HG03457 (cell line): Measurements from ENCODE around the gene ADK.
"Not testable (repeated sequence)": the region's sequence is repeated elsewhere in the genome, so short reads cannot be mapped to it uniquely, and the experiment has no call there.

Source experiments
- ATAC-seq: cut with Tn5 transposase; IDR thresholded peaks from one replicate; pipeline ENCODE4 v1.9.1; 2021; ENCODE audit warnings: moderate number of reproducible peaks; ENCODE audit not compliant: unreplicated experiment

Gene ADK

GRCh38 chr10:74474022-74474713, 323.1 kb downstream of the ADK start:
- ATAC-seq = no peak

GRCh38 chr10:74476162-74476706, 325.2 kb downstream of the ADK start:
- not testable (repeated sequence) for ATAC-seq

GRCh38 chr10:74480778-74481177, 329.8 kb downstream of the ADK start:
- no peak for ATAC-seq

- ATAC-seq = no peak
Measured at GRCh38 chr10:74483356-74483755, 332.3 kb downstream of the ADK start.

GRCh38 chr10:74485283-74485682, 334.3 kb downstream of the ADK start:
- no peak for ATAC-seq

- ATAC-seq = no peak
Measured at GRCh38 chr10:74486659-74487058, 335.6 kb downstream of the ADK start.

- ATAC-seq = no peak
Measured at GRCh38 chr10:74488907-74489306, 337.9 kb downstream of the ADK start.

GRCh38 chr10:74490551-74490950, 339.5 kb downstream of the ADK start:
- ATAC-seq = no peak

GRCh38 chr10:74491014-74491413, 340.0 kb downstream of the ADK start:
- no peak for ATAC-seq

GRCh38 chr10:74496276-74496675, 345.3 kb downstream of the ADK start:
- ATAC-seq = not testable (repeated sequence)

- not testable (repeated sequence) for ATAC-seq
Measured at GRCh38 chr10:74498664-74499063, 347.6 kb downstream of the ADK start.

- ATAC-seq = no peak
Measured at GRCh38 chr10:74500026-74500704, 349.1 kb downstream of the ADK start.

- ATAC-seq = no peak
Measured at GRCh38 chr10:74500816-74501215, 349.8 kb downstream of the ADK start.

GRCh38 chr10:74502963-74503608, 352.1 kb downstream of the ADK start:
- no peak for ATAC-seq

- ATAC-seq = no peak
Measured at GRCh38 chr10:74507951-74508350, 356.9 kb downstream of the ADK start.

GRCh38 chr10:74510594-74510993, 359.6 kb downstream of the ADK start:
- no peak for ATAC-seq

GRCh38 chr10:74511051-74511450, 360.0 kb downstream of the ADK start:
- ATAC-seq = no peak

- ATAC-seq = no peak
Measured at GRCh38 chr10:74514322-74514721, 363.3 kb downstream of the ADK start.

GRCh38 chr10:74518061-74518460, 367.0 kb downstream of the ADK start:
- no peak for ATAC-seq

- no peak for ATAC-seq
Measured at GRCh38 chr10:74521526-74521925, 370.5 kb downstream of the ADK start.

- ATAC-seq = no peak
Measured at GRCh38 chr10:74523199-74523598, 372.2 kb downstream of the ADK start.

GRCh38 chr10:74525885-74526284, 374.9 kb downstream of the ADK start:
- ATAC-seq = no peak
